Activated gamma-delta T cell (primary cell): ENCODE measurements around the gene SDK1.

Experiments
- DNase-seq: peaks from one replicate; lab custom pipeline; 2025; lab: John Stamatoyannopoulos, UW

The SDK1 gene

DNA sequence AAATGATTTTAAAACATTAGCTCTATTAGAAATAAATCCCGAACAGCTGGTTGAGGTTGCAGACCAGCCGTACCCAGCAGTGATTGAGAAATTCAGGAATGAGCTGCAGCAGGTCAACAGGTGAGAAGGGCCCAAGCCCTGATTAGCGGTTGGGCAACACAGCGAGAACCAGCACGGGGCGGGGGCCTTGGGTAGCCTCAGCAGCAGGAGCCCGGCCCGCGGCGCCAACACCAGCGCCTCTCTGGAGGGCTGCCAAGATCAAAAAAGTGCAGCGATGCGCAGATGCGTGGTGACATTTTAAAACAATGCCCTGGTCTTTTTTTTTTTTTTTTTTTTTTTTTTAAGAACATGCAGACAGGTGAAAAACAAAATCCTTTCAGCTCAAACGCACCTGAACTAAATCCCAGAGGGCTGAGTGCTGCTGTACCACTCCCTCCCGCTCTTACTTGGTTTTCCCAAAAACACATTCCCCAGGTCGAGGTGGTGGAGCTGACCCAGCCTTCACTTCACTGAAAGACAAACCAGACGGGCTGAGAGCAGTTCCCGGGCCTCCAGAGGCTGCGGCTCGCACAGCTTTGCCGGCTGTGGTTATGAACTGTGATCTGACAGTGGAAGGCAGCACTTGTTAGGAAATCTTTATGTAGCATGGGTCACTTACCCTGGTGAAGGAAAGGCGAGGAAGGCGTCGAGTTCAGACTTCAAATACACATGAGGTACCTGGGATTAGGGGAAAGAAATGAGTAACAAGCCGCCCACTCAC, 579.4 kb downstream of the SDK1 start:
- DNase-seq = no peak

DNA sequence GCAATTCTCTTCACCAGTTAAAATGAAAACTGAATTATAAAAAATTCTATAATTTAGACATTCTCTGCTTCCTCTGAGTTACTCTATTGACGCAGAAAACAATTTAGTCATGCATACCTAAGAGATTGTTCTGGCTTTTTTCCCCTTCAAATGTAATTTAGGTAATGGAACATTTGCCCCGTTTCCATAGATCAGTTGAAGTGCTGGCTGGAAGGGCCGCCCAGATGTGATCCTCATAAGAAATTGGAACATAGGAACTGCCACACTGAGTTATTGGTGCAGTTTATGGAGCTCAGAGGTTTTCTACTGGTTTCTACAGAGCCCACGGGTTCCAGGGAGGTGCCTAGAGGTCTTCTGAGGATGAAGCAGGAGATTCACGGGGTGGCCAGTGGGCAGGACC, 581.7 kb downstream of the SDK1 start:
- DNase-seq = no peak

DNA sequence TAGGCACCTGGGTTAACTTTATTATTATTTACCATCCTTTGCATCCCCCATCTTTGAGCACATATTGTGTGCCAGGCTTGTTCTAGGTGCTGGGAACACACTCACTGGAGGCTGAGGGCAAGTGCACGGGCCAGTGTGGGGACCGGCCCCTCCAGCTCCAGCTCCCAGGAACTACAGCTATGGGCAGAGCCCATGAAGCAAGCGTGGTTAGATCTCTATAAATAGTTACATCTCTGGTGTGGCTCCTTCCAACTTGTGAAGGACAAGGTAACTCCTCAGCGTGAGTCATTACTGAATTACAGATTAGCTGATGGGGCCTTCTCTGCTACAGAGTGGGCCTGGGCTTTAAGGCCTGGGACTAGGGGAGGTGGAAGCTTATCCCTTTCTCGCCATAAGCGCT, 583.5 kb downstream of the SDK1 start:
- DNase-seq = no peak

DNA sequence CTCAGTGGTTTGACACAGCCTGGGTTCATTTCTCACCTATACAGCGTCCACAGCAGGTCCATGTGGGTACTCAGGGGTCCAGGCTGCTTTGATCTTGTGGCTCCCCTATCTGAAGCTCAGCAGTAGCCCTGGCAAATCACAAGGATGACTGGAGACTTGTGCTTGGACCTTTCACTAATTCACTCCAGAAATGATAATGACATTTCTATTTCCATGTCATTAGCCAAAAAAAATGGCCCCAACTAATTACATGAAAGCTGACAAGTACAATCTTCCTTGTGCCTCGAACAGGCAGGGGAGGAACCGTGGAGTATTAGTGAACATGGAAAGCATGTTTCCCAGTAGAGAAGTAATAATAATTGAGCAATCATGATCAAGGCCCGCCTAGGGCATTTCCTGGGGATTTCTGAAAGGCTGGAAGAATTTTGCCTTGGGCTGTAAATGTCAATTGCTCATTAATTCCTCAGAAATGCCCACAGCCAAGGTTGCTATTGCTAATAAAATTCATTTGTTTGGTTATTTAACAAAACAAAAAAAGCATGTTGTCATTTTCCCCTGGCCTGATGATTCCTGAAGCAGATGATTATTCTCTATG, 586.1 kb downstream of the SDK1 start:
- no peak for DNase-seq

DNA sequence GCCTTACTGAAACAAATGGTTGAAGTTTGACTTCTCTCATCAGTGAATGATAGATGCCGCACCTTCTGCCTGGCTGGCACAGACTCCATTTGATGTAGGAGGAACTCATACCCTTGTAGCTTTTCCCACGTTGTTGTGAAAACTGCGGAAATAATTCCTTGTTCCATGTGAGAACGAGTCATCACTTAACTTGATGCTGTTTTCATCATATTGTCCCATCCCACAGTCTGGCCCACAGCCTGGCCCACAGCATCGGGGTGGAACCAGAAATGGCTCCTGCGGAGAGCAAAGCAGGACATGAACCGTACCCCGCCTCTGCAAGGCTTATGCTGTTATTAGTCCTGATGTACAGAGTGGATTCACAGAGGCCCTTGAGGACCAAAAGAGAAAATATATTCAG, 587.0 kb downstream of the SDK1 start:
- DNase-seq = no peak

DNA sequence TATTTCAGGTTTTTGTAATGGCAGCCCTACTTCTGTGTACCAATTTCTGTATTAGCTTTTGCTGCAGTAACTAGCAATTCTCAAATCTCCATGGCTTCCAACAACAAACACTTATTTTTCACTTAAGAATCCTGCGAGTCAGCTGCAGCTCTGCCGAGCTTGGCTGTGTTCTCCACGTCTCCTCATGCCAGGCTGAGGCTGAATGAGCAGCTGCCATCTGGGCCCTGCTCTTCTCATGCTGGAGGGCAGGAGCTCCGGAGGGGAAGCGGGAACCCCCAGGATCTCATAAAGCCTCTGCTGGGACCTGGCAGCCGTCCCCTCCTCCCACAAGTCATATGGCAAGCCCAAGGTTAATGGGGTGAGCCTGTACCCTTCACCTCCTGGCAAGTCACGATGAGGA, 591.1 kb downstream of the SDK1 start:
- no peak for DNase-seq

DNA sequence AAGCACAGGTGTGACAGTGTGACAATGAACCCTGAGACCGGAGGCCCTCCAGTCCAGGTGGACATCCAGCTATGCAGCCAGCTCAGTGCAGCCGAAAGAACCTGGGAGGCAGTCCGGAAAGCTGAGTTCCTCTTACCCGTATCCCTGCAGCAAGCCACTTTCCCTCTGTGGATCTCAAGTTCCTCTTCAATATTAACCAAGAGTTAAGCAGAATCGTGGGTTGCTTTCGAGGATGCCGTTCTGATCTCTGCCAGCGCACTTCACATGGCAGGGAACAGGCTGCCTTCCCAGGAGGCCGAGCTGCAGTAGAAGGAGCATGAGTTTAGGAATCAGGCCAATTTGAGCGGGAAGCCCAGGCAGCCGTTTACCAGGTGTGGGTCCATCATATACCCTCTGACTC, 591.6 kb downstream of the SDK1 start:
- DNase-seq = no peak

DNA sequence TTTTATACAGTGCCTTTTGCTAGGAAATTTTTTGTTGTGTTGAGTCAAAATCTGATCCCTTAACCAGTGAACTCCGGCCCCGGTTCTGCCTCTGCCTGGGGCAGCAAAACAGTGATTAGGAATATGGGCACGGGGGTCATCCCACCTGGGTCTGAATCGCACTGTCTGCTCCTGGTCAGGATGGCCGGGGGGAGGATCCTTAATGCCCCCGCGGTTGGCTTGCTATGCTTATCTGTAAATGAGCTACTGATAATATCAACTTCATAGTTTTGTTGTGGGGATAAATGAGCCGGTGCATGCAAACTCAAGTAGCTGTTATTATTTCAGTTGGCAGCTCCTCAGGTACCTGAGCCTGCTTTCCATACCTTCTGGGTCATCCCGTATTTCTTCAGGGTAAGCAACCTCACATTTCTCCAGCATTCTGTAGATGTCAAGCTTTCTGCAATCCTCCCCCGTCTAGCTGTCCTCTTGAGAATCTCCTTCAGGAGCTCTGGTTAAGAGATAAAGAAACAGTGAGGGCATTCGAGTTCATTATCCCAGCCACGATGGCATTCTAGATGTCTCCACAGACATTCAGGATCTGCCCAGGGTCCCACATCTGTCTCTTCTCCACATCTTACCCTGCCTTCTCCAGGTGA, 592.2 kb downstream of the SDK1 start:
- no peak for DNase-seq

DNA sequence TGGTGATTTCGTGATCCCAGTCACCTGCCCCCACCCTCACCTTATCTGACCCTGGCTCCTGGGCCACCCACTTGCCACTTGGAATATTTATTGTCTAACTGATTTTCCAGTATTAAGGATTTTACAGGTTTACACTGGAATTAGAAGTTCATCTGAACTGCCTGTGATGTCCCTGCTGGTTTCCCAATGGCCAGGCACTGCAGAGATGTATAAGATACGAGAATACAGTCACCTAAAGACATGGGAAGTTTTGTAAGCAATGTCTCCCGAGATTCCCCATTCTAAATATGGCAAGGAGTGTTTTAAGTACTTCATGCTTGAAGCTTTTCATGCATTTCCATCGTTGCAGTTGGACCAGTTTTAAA, 592.7 kb downstream of the SDK1 start:
- DNase-seq = no peak

DNA sequence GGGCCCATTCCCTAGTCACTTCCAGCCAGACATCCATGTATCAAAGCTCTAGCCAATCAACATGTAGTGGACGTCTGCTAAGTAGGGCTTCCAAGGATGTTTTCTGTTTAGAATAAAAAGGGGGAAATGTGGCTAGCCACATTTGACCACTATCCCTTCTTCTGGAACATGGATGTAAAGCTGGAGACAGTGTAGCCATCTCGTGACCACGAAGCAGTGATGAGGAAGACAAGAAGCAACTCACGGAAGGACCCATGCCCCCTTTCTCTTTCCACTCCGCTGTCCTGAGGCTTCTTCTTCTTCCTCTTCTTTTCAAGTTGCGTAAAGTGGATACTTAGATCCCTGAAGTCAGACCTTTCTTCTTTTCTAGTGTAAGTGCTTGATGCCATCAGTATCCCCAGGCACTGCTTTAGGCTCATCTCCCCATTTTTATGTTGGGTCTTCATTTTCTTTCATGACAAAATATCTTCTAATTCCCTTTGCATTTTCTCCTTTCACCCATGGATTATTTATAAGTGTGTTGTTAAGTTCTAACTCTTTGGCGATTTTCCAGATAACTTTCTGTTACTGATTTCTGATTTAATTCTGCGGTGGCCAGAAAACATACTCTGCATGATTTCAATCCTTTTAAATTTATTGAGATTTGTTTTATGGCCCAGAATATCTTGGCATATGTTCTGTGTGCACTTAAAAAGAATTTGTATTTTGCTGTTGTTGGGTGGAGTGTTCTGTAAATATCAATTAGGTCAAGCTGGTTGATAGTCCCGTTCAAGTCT, 594.5 kb downstream of the SDK1 start:
- no peak for DNase-seq

DNA sequence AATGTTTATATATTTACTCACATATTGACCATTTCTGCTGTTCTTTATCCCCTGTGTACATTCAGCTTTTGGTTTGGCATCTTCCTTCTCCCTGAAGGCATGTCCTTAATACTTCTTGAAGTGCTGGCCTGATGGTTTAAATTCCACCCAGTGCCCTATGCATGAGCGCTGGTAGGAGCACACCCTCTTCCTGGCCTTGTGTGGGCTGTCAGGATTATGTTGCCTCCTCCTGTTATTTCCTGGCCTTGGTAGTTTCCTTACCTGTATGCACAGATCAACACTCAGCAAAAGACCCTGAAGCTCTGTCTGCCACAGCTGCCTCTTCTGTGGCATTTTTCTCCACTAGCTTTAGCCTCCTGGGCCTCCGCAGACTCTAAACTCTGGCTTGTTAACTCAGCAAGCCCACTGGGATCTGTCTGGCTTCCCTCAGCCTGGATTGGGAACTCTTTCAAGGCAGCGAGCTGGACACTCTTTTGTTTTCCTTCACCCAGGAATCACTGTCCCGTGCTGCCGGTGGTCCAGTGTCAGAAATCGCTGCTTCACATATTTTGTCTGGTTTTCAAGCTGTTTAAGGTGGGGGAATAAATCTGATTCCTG, 595.2 kb downstream of the SDK1 start:
- DNase-seq = no peak

DNA sequence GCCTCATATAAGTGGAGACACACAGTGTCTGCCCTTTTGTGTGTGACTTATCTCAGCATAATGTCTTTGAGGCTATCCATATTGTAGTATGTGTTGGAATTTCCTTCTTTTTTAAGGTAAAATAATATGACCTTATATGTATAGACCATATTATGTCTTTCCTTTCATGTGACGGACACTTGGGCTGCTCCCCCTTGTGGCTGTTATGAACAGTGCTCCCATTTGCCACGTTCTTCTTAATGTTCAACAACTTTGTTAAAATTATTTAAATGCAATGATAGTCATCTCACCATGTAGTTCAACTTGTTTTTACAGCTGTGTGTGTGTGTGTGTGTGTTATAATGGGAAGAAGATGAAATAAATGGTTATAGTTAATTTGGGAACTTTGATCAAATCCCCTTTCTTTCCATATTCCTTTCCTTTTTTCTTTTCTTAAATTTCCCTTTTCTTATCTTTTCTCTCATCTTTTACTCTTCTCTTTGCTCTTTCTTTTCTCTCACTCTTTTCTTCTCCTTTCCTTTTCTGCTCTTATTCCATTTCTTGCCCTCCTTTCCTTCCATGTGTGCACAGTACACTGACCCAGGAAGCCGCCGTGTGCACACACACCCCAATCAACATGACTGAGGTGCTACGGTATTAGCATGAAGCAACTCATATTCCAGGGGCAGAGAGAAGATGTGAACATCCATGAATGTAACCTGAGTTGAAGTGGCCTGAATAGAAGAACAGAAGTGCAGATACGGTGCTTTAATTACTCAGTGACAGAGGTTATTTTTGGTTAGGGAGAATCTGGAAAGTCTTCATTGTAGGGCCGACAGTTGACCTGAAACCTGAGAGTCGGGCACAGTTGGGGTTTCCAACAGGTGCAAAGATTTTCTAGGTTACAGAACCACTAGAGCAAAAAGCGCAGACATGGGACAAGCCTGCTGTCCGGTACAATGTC, 596.6 kb downstream of the SDK1 start:
- DNase-seq = no peak

DNA sequence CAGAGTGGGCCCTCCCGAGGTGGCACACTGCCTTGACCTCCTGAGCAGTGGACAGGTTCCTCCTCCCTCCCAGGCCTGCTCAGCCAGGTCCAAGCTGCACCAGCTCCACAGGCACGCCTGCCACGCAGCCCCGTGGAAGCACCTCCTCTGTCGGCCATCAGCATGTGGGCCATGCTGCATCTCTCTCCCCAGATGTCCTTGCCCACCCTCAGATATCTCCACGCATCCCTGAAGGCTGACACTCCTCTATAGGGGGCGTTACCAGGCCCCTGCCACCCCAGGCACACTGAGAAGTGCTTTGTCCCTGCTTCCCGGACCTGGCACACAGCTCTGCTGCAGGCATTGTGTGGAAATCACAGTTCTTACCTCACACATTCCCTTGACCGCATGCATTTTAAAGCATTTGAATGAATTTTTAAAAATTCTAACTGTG, 598.5 kb downstream of the SDK1 start:
- no peak for DNase-seq

DNA sequence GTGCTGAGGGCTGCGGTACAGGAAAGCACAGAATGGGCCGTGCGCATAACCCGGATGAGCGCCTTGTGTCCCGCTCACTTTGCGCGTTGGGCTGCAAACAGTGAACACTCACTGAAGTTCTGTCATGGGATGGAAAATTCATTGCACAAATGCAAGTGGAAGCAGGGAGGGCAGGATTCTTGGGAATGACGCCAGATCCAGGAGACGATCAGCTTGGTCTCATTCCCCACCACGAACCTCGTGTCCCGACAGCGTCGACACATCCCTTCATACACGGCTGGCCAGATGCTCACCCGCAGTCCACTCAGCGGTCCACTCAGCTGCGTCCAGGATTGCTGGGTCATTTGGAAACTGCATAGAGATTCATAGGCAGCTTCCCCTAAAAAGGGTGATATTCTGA, 607.1 kb downstream of the SDK1 start:
- no peak for DNase-seq

DNA sequence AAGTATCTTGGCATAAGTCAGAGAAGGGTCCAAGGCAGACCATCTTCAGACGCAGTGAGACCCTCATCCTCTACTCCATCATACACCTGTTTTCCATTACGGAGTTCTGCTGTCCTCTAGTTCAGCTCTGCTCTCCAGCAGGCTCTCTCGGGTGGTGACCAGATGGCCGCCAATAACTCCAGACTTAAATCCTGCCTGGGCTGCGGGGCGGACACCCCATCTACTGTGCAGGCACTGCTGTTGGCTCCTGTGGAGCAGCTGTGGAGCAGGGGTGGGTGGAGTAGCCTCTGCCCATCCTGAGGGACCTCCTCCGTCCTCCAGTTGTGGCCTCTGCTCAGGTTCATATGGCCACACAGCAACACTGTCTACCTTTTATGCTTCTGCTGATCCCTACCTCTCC, 608.1 kb downstream of the SDK1 start:
- no peak for DNase-seq

DNA sequence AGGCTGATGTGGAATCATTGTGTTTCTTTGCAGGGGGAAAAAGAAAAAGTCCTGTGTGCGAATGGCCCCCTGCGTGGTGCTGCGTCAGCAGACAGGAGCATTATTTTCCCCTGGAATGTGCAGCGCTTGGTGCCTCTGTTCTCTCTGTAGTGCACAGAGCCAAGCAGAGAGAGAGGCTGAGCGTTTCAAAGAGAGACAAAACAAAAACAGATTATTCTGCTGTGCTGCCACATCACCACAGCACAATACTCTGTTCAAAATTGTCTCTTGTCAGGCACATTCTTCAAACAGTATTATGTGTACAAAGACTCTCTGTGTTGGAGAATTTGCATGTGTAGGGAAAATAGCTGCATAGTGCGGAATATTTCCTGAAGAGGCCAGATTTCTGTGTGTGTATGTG, 609.0 kb downstream of the SDK1 start:
- DNase-seq = no peak

DNA sequence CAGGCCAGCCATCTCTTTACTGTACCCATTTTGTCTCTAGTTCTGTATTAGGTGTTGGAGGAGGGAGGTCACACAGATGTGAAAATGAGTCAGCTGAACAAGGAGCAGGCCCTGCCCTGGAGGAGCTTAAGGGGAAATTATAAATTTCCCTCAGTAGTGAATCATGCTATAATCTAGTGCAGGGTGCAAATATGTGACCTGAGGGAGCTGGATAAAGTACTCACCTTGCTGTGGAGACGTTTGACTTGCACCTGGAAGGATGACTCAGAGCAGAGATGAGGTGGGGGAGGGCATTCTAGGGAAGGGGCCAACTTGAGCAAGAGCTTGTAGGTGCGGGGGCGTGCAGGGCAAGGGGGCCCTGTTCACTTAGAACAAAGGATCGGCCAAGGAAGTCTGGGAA, 610.6 kb downstream of the SDK1 start:
- no peak for DNase-seq

DNA sequence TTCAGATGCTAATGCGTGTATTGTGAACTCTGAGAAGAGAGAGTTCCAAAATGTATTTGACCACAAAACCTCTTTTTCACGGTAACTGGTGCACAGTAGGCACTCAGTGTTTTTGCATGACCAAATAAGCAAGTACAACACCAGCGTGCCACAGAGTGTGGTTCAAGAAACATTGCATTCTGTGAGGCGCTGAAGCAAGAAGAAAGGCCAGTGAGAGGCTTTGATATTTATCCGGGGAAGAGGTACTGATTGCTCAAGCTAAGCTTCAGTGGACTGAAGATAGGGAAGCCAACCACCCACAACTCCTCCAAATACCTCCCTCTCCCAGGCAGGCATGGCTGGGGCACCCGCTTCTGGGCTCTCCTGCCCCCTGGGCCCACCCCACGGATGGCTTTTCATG, 611.2 kb downstream of the SDK1 start:
- DNase-seq = no peak

DNA sequence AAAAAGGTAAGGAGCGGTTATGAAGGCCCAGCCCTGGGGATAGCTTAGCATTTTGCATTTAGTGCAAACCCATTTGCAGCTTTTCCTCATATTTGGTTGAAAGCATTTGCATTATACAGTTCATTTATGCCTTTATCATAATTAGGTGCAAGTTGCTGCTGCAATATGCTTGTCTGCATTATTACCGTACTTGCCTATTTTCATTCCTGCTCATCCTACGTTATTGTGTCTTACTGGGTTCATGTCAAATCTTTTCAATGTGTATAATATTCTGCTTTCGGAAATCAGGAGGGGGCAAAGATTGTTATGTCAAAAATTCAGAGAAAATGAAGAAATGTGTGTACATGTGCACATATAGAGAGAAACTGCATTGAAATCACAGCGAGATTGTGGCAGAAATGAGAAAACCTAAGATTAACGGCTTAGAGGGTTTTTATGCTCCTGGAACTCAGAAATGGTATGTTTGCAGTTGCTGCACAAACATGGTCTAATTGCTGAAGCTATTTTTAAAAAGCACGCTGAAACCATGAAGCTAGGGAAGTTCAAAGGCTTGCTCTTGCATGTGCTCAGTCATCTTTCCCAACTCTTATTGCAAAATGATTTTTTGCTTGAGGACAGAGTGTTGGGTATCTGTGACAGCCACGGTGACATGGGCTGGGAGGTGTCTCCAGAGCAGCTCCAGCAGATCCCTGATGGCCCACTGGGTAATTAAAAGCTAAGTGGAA, 613.2 kb downstream of the SDK1 start:
- no peak for DNase-seq

DNA sequence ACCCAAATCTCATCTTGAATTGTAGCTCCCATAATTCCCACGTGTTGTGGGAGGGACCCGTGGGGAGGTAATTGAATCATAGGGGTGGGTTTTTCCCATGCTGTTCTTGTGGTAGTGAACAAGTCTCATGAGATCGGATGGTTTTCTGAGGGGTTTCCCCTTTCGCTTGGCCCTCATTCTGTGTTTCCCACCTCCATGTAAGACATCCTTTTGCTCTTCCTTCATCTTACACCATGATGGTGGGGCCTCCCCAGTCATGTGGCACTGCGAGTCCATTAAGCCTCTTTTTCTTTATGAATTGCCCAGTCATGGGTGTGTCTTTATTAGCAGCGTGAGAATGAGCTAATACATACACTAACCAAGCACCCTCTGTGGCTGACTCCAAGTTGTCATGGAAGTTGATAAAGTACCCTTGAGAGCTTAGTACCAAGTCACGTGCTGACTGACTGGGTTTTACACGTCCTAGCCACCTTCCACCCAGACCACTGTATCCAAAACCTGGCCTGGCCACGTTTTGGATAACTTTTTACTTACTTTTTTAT, 614.4 kb downstream of the SDK1 start:
- DNase-seq = no peak
